T1000 (cell line): ENCODE results near the gene GALNT16.

Experiments
- DNase-seq: peaks from one replicate; lab custom pipeline; 2025; ENCODE audit warnings: mixed read lengths; lab: John Stamatoyannopoulos, UW

The GALNT16 gene

DNA sequence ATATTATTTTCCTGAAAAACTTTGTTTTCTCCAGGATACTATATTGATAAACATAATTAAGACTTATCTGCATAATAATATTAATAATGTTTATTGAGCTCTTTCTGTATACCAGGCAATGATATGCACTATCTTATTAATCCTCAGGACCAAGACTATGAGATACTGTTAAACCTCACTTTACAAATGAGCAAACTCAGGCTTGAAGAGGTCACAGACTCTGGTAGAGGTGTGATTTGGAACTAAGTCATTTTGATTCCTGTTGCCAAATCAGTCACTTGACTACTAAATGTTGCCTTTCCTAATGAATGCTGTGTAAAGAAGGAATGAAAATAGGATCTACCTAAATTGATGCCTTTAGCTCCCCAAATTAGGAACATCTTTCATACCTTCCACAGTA lies 145.8 kb downstream of the GALNT16 start:
- no peak for DNase-seq
